Liver (tissue), 9 donors: ENCODE results near the gene PSME3IP1. TPM values are rescaled to one million over a fixed set of nuclear protein-coding genes. Genes with fewer than 3 reads are reported as not detected.

Source experiments
- DNase-seq: peaks from one replicate; pipeline ENCODE4 v3.0.0-alpha.2; 2017; ENCODE audit warnings: low spot score
- H3K27ac ChIP-seq, 2 donors: one replicate each; pipeline ENCODE4 v1.7.0; 2013; ENCODE audit warnings: inconsistent platforms in 2 of 2, low read length in 2 of 2, control low read depth in 1 of 2, low read depth in 1 of 2, mild to moderate bottlenecking in 1 of 2
- H3K27me3 ChIP-seq, 4 donors: one replicate each; pipeline versions ENCODE4 v1.6.1 to v1.7.0; 2013; ENCODE audit warnings: low read length in 3 of 4, inconsistent platforms in 1 of 4, mild to moderate bottlenecking in 1 of 4, moderate library complexity in 1 of 4; ENCODE audit not compliant: control insufficient read depth in 4 of 4, insufficient read depth in 4 of 4
- H3K36me3 ChIP-seq, 4 donors: one replicate each; pipeline versions ENCODE4 v1.6.1 to v1.7.0; 2013; ENCODE audit warnings: low read length in 3 of 4, mild to moderate bottlenecking in 3 of 4, low read depth in 1 of 4, moderate library complexity in 1 of 4; ENCODE audit not compliant: control insufficient read depth in 4 of 4, insufficient read depth in 3 of 4
- H3K4me1 ChIP-seq, 4 donors: one replicate each; pipeline versions ENCODE4 v1.6.1 to v1.7.0; 2013; ENCODE audit warnings: low read length in 3 of 4, mild to moderate bottlenecking in 3 of 4, moderate library complexity in 1 of 4; ENCODE audit not compliant: control insufficient read depth in 4 of 4, insufficient read depth in 4 of 4
- H3K4me3 ChIP-seq, 3 donors: one replicate each; pipeline versions ENCODE4 v1.6.1 to v1.7.0; 2013; ENCODE audit warnings: low read length in 3 of 3, control low read depth in 1 of 3, low read depth in 1 of 3, mild to moderate bottlenecking in 1 of 3
- H3K9ac ChIP-seq, 2 donors: one replicate each; pipeline ENCODE4 v1.7.0; 2013; ENCODE audit warnings: low read length in 2 of 2, mild to moderate bottlenecking in 2 of 2, moderate library complexity in 2 of 2, control low read depth in 1 of 2, low read depth in 1 of 2
- H3K9me3 ChIP-seq, 4 donors: one replicate each; pipeline versions ENCODE4 v1.6.1 to v1.7.0; 2013; ENCODE audit warnings: low read length in 3 of 4; ENCODE audit not compliant: control insufficient read depth in 4 of 4
- CTCF ChIP-seq: fragments of 150-350 bp; IDR thresholded peaks from 2 replicates; pipeline ENCODE4 v1.5.1; 2017; ENCODE audit warnings: improper control_type of control experiment, low read depth, low read length; ENCODE audit not compliant: missing input control
- EGR1 ChIP-seq, 2 donors: IDR thresholded peaks; 2 replicates each; pipeline ENCODE4 v1.6.1; 2016 to 2018; ENCODE audit warnings: antibody characterized with exemption in 2 of 2, low read depth in 2 of 2
- FOXA1 ChIP-seq: IDR thresholded peaks from 2 replicates; pipeline ENCODE4 v1.6.1; 2016; ENCODE audit warnings: antibody characterized with exemption
- GABPA ChIP-seq, 2 donors: IDR thresholded peaks in 1 of 2; conservative IDR thresholded peaks in 1 of 2; 2 replicates each; pipeline ENCODE4 v1.6.1; 2016; ENCODE audit warnings: antibody characterized with exemption in 2 of 2, mild to moderate bottlenecking in 1 of 2, moderate library complexity in 1 of 2
- MAX ChIP-seq: IDR thresholded peaks from 2 replicates; pipeline ENCODE4 v1.6.1; 2016; ENCODE audit warnings: antibody characterized with exemption
- NR2F2 ChIP-seq: IDR thresholded peaks from 2 replicates; pipeline ENCODE4 v1.6.1; 2016; ENCODE audit warnings: antibody characterized with exemption
- RAD21 ChIP-seq, 2 donors: IDR thresholded peaks; 2 replicates each; pipeline ENCODE4 v1.6.1; 2016; ENCODE audit warnings: antibody characterized with exemption in 2 of 2, mild to moderate bottlenecking in 2 of 2
- REST ChIP-seq: IDR thresholded peaks from 2 replicates; pipeline ENCODE4 v1.6.1; 2016; ENCODE audit warnings: antibody characterized with exemption, mild to moderate bottlenecking
- RXRA ChIP-seq, 2 donors: IDR thresholded peaks; 2 replicates each; pipeline ENCODE4 v1.6.1; 2017 to 2018; ENCODE audit warnings: antibody characterized with exemption in 2 of 2, mild to moderate bottlenecking in 1 of 2
- SP1 ChIP-seq: IDR thresholded peaks from 2 replicates; pipeline ENCODE4 v1.6.1; 2018; ENCODE audit warnings: antibody characterized with exemption, mild to moderate bottlenecking
- TAF1 ChIP-seq: conservative IDR thresholded peaks from 2 replicates; pipeline ENCODE4 v1.6.1; 2016; ENCODE audit warnings: antibody characterized with exemption, mild to moderate bottlenecking
- YY1 ChIP-seq: IDR thresholded peaks from 2 replicates; pipeline ENCODE4 v1.6.1; 2016; ENCODE audit warnings: antibody characterized with exemption, mild to moderate bottlenecking
- ZBTB33 ChIP-seq: IDR thresholded peaks from 2 replicates; pipeline ENCODE4 v1.6.1; 2016; ENCODE audit warnings: antibody characterized with exemption
- WGBS: extraction: QIAGEN DNeasy Blood & Tissue Kit; methylation state at CpG from one replicate; pipeline ENCODE4 v1.1.7; 2013; 5-methylcytosine and 5-hydroxymethylcytosine counted together
- polyA plus RNA-seq, 2 donors: library from polyadenylated mRNA; stranded (reverse) in 1 of 2; unstranded in 1 of 2; fragments of 200-250 nt in 1 of 2; fragments of >200 nt in 1 of 2; fragmentation: Nextera tagmentation in 1 of 2; extraction: Ambion mirVana in 1 of 2; gene quantifications; one replicate each; pipeline versions ENCODE4 v1.2.1 to v1.2.3, GENCODE V29; 2013 to 2015
- total RNA-seq, 2 donors: library from RNA; depleted of rRNA; stranded (reverse); fragments of >200 nt; gene quantifications; one replicate each; pipeline ENCODE4 v1.2.3, GENCODE V29; 2014
- TF ChIP-seq, protein P1 (sequence below): IDR thresholded peaks from 2 replicates; pipeline ENCODE4 v1.6.1; 2016; ENCODE audit warnings: antibody characterized with exemption
- donor health status: healthy.
- donor health status: healthy.
- donor health status: healthy.
- donor health status: healthy.
- donor health status: healthy.

PSME3IP1 gene
- total and polyA plus RNA-seq, 4 donors, result 25.0 to 34.7 (median 25.8) TPM

DNA sequence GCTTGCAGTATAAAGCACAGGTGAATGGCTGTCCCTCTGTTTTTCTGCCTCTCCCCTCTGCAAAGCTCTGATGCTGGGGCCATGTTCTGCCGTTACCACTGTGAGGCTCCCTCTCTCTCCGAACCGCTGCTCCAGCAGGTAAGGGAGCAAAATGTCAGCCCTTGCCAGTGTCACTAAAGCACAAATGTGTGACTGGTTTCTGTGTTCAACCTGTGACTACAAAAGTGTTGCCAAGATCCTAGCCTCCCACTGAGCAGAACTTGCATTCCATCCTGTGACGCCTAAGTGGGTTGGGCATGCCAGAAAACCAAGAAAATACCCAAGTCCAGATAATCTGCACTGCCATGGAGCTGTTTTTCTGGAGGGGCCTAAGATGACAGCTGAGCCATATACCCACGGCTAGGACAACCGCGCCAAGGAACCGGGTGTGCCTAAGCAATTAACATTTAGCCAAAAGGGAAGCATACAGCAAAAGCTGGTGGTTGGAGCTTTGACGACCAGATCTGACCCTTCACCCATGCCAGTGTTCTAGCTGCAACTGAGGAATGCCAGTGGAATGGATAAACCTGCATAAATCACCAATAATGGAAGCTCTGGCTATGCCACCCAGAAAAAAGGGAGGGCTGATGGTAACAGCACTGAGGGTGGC lies 35.0 kb downstream of the PSME3IP1 start:
- Histone ChIP-seq H3K9ac (no peak overlapping the region), H3K36me3 (peaks cover 6 to 26% (median 21%) of the 10 kb centered on the region in 4 donors), H3K27ac (no peak overlapping the region), H3K4me1 (peaks cover 0 to 7% (median under 1%) of the 10 kb centered on the region in 4 donors), H3K27me3 (no peaks in the 10 kb centered on the region), H3K9me3 (no peaks in the 10 kb centered on the region), H3K4me3 (no peak overlapping the region)
- no peak for DNase-seq
- TF ChIP-seq YY1 (no peak), SP1 (no peak), ZBTB33 (no peak), EGR1 (IDR thresholded peaks at IDR 0.05; ENCODE audit: low read depth in 2 of 2) (no peak), GABPA (IDR thresholded peaks at IDR 0.05 in 1 of 2, conservative IDR thresholded peaks at IDR 0.05 in 1 of 2) (no peak), RAD21 (IDR thresholded peaks at IDR 0.05) (no peak), FOXA1 (no peak), TAF1 (no peak), MAX (no peak)
- TF ChIP-seq, protein P1, sequence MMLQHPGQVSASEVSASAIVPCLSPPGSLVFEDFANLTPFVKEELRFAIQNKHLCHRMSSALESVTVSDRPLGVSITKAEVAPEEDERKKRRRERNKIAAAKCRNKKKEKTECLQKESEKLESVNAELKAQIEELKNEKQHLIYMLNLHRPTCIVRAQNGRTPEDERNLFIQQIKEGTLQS, result no peak
- WGBS, result 93% methylated on average over 9 of the region's 9 CpGs

GRCh38 chr16:57149391-57149790 lies 36.4 kb downstream of the PSME3IP1 start:
- Histone ChIP-seq H3K36me3 (peaks cover 6 to 23% (median 16%) of the 10 kb centered on the region in 4 donors), H3K27me3 (no peaks in the 10 kb centered on the region), H3K4me1 (peaks cover 0 to 13% (median under 1%) of the 10 kb centered on the region in 4 donors), H3K9ac (no peak overlapping the region), H3K4me3 (no peak overlapping the region), H3K9me3 (no peaks in the 10 kb centered on the region), H3K27ac (no peak overlapping the region)
- no peak for DNase-seq
- TF ChIP-seq RAD21 (IDR thresholded peaks at IDR 0.05), result no peak
- no peak for TF ChIP-seq CTCF
- TF ChIP-seq REST, result no peak
- TF ChIP-seq NR2F2, result no peak
- TF ChIP-seq RXRA (IDR thresholded peaks at IDR 0.05), result no peak
- WGBS, result 90% methylated on average over 10 of the region's 10 CpGs
